HepG2 (cell line): ENCODE measurements around the gene RRBP1. TPM values are rescaled to one million over a fixed set of nuclear protein-coding genes. Genes with fewer than 3 reads are reported as not detected.

ENCODE experiments used
- ERF ChIP-seq: IDR thresholded peaks from 2 replicates; pipeline ENCODE4 v1.6.1; 2018; ENCODE audit warnings: missing biosample characterization, missing genetic modification reagents
- HOXA9 ChIP-seq: sonication (generic); formaldehyde crosslinking; IDR thresholded peaks from 2 replicates; pipeline ENCODE4 v1.8.1; 2022; ENCODE audit warnings: missing genetic modification reagents, mild to moderate bottlenecking, moderate library complexity, borderline replicate concordance
- LCORL ChIP-seq, 2 experiments: fragments of 450-650 bp in 1 of 2; sonication (generic) in 1 of 2; formaldehyde crosslinking in 1 of 2; IDR thresholded peaks; 2 replicates each; pipeline versions ENCODE4 v1.5.0 to v1.6.1; 2017 to 2020; ENCODE audit warnings: antibody characterized with exemption in 1 of 2, missing genetic modification reagents in 1 of 2
- MXD4 ChIP-seq: IDR thresholded peaks from 2 replicates; pipeline ENCODE4 v1.6.1; 2016; ENCODE audit warnings: mild to moderate bottlenecking, missing biosample characterization, missing genetic modification reagents
- NCOA1 ChIP-seq: sonication (generic); formaldehyde crosslinking; IDR thresholded peaks from 2 replicates; pipeline ENCODE4 v1.9.0; 2021; ENCODE audit warnings: missing genetic modification reagents
- NFE2 ChIP-seq: sonication (generic); formaldehyde crosslinking; IDR thresholded peaks from 2 replicates; pipeline ENCODE4 v1.4.0; 2020; ENCODE audit warnings: missing genetic modification reagents
- SNAPC2 ChIP-seq: sonication (generic); formaldehyde crosslinking; IDR thresholded peaks from 2 replicates; pipeline ENCODE4 v1.8.1; 2022; ENCODE audit warnings: mild to moderate bottlenecking, missing genetic modification reagents
- ZFP36L2 ChIP-seq: sonication (generic); formaldehyde crosslinking; IDR thresholded peaks from 2 replicates; pipeline ENCODE4 v1.4.0; 2020; ENCODE audit warnings: missing genetic modification reagents
- ZKSCAN8 ChIP-seq: IDR thresholded peaks from 2 replicates; pipeline ENCODE4 v1.6.1; 2016; ENCODE audit warnings: borderline replicate concordance, missing genetic modification reagents, missing compliant biosample characterization
- ZMYM4 ChIP-seq: sonication (generic); formaldehyde crosslinking; IDR thresholded peaks from 2 replicates; pipeline ENCODE4 v1.8.1; 2023; ENCODE audit warnings: mild to moderate bottlenecking, missing genetic modification reagents
- ZNF18 ChIP-seq: sonication (generic); formaldehyde crosslinking; IDR thresholded peaks from 2 replicates; pipeline ENCODE4 v1.8.0; 2022; ENCODE audit warnings: mild to moderate bottlenecking, missing genetic modification reagents; ENCODE audit not compliant: insufficient replicate concordance
- ZNF547 ChIP-seq: sonication (generic); formaldehyde crosslinking; IDR thresholded peaks from 2 replicates; pipeline ENCODE4 v1.5.1; 2020; ENCODE audit warnings: mild to moderate bottlenecking, missing genetic modification reagents
- ZNF616 ChIP-seq: sonication (generic); formaldehyde crosslinking; IDR thresholded peaks from 2 replicates; pipeline ENCODE4 v1.5.0; 2020; ENCODE audit warnings: low read depth, mild to moderate bottlenecking, missing genetic modification reagents
- ZNF672 ChIP-seq: sonication (generic); formaldehyde crosslinking; IDR thresholded peaks from 2 replicates; pipeline ENCODE4 v1.8.1; 2022; ENCODE audit warnings: missing genetic modification reagents
- polyA plus RNA-seq, 8 experiments: library from polyadenylated mRNA; depleted of rRNA in 3 of 8; stranded (reverse) in 7 of 8; unstranded in 1 of 8; fragments of >200 nt; fragmentation: Illumina TruSeq in 4 of 8; extraction: Trizol in 4 of 8; gene quantifications; 2 replicates each; pipeline versions ENCODE4 v1.2.1 to v1.2.3, GENCODE V29; 2011 to 2016; ENCODE audit warnings: low read depth in 4 of 8, missing spikeins in 1 of 8, mixed read lengths in 1 of 8; ENCODE audit not compliant: insufficient read depth in 1 of 8
- total RNA-seq, 5 experiments: library from RNA; depleted of rRNA; stranded (reverse); fragments of >200 nt; fragmentation: Illumina TruSeq; extraction: Trizol; gene quantifications; 2 replicates each; pipeline ENCODE4 v1.2.3, GENCODE V29; 2016; ENCODE audit warnings: low read depth in 1 of 5
- TF ChIP-seq, protein P1 (sequence below): sonication (generic); formaldehyde crosslinking; conservative IDR thresholded peaks from 2 replicates; pipeline ENCODE4 v1.8.0; 2022; ENCODE audit warnings: low read depth, missing genetic modification reagents
- TF ChIP-seq, protein P2 (sequence below): sonication (generic); formaldehyde crosslinking; IDR thresholded peaks from 2 replicates; pipeline ENCODE4 v1.4.0; 2020; ENCODE audit warnings: mild to moderate bottlenecking, low read depth, missing genetic modification reagents
- TF ChIP-seq, protein P3 (sequence below): IDR thresholded peaks from 2 replicates; pipeline ENCODE4 v1.6.1; 2012; ENCODE audit warnings: low read length, improper control_type of control experiment
- TF ChIP-seq, protein P4 (sequence below): sonication (generic); formaldehyde crosslinking; IDR thresholded peaks from 2 replicates; pipeline ENCODE4 v1.8.1; 2023; ENCODE audit warnings: mild to moderate bottlenecking, missing genetic modification reagents

Gene RRBP1
- total and polyA plus RNA-seq, 2 of the 13 experiments (the other 11 are each of a cell fraction or from before 2014, with no cell fraction given): 150 to 222 TPM

DNA sequence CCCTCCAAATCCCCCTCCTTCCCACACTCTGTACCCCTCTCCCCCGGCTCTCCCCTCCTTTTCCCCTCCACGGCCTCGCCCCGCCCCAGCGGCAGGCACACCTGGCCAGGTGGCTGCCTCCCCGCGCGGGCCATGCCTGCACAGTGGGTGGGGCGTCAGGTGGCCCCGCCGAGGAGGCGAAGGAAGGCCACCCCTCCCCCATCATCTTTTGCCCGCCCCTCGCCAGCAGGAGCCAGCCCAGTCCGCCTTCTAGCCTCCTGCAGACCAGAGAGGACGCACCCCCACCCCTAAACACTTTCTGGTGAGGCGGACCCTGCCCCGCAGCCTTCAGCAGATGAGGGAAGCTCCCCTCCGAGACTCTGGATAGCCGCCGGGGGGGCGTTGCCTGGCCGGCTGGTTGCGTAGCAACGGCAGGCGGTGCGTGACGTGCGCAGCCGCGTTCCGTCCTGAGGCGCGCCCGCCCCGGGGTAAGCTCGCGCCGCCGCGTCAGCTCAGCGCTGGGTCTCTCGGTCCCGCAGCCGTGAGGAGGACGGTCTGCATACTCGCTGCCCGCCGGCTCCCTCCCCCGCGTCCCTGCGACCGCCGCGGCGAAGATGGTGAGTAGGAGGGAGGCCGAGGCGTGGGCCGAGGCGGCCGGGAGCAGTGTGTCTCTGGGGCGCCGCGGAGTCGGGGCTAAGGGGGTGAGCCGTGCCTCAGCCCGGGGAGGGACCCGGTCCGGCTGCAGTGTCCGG lies 112.3 kb downstream of the RRBP1 start, which contains the start of gene DSTN (continued):
- TF ChIP-seq ZNF18 (CRISPR knock-in tag) (no peak), NCOA1 (CRISPR knock-in tag) (no peak), ZNF547 (CRISPR knock-in tag) (peak; percentile 80; the same call in 1 of the 2 replicates), ERF (CRISPR knock-in tag) (peak; percentile 65; the same call in 1 of the 2 replicates), ZMYM4 (CRISPR knock-in tag) (0 out of 2 replicates have a peak, but pooled peaks have one; percentile 41), ZNF616 (peak; percentile 93), NFE2 (CRISPR knock-in tag) (no peak), SNAPC2 (CRISPR knock-in tag) (0 out of 2 replicates have a peak, but pooled peaks have one; percentile 18), HOXA9 (no peak), ZFP36L2 (CRISPR knock-in tag) (no peak), ZKSCAN8 (CRISPR knock-in tag) (peak; percentile 41; the same call in 1 of the 2 replicates), ZNF672 (CRISPR knock-in tag) (0 out of 2 replicates have a peak, but pooled peaks have one; percentile 35), MXD4 (0 out of 2 replicates have a peak, but pooled peaks have one; percentile 66), LCORL (IDR thresholded peaks at IDR 0.05) (no peak), LCORL (CRISPR knock-in tag; IDR thresholded peaks at IDR 0.05) (no peak; the same call in 1 of the 2 replicates)
- TF ChIP-seq, protein P1, sequence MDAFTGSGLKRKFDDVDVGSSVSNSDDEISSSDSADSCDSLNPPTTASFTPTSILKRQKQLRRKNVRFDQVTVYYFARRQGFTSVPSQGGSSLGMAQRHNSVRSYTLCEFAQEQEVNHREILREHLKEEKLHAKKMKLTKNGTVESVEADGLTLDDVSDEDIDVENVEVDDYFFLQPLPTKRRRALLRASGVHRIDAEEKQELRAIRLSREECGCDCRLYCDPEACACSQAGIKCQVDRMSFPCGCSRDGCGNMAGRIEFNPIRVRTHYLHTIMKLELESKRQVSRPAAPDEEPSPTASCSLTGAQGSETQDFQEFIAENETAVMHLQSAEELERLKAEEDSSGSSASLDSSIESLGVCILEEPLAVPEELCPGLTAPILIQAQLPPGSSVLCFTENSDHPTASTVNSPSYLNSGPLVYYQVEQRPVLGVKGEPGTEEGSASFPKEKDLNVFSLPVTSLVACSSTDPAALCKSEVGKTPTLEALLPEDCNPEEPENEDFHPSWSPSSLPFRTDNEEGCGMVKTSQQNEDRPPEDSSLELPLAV (CRISPR knock-in tag): no peak
- TF ChIP-seq, protein P2, sequence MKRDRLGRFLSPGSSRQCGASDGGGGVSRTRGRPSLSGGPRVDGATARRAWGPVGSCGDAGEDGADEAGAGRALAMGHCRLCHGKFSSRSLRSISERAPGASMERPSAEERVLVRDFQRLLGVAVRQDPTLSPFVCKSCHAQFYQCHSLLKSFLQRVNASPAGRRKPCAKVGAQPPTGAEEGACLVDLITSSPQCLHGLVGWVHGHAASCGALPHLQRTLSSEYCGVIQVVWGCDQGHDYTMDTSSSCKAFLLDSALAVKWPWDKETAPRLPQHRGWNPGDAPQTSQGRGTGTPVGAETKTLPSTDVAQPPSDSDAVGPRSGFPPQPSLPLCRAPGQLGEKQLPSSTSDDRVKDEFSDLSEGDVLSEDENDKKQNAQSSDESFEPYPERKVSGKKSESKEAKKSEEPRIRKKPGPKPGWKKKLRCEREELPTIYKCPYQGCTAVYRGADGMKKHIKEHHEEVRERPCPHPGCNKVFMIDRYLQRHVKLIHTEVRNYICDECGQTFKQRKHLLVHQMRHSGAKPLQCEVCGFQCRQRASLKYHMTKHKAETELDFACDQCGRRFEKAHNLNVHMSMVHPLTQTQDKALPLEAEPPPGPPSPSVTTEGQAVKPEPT (CRISPR knock-in tag): no peak
- TF ChIP-seq, protein P3, sequence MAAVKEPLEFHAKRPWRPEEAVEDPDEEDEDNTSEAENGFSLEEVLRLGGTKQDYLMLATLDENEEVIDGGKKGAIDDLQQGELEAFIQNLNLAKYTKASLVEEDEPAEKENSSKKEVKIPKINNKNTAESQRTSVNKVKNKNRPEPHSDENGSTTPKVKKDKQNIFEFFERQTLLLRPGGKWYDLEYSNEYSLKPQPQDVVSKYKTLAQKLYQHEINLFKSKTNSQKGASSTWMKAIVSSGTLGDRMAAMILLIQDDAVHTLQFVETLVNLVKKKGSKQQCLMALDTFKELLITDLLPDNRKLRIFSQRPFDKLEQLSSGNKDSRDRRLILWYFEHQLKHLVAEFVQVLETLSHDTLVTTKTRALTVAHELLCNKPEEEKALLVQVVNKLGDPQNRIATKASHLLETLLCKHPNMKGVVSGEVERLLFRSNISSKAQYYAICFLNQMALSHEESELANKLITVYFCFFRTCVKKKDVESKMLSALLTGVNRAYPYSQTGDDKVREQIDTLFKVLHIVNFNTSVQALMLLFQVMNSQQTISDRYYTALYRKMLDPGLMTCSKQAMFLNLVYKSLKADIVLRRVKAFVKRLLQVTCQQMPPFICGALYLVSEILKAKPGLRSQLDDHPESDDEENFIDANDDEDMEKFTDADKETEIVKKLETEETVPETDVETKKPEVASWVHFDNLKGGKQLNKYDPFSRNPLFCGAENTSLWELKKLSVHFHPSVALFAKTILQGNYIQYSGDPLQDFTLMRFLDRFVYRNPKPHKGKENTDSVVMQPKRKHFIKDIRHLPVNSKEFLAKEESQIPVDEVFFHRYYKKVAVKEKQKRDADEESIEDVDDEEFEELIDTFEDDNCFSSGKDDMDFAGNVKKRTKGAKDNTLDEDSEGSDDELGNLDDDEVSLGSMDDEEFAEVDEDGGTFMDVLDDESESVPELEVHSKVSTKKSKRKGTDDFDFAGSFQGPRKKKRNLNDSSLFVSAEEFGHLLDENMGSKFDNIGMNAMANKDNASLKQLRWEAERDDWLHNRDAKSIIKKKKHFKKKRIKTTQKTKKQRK: no peak
- TF ChIP-seq, protein P4, sequence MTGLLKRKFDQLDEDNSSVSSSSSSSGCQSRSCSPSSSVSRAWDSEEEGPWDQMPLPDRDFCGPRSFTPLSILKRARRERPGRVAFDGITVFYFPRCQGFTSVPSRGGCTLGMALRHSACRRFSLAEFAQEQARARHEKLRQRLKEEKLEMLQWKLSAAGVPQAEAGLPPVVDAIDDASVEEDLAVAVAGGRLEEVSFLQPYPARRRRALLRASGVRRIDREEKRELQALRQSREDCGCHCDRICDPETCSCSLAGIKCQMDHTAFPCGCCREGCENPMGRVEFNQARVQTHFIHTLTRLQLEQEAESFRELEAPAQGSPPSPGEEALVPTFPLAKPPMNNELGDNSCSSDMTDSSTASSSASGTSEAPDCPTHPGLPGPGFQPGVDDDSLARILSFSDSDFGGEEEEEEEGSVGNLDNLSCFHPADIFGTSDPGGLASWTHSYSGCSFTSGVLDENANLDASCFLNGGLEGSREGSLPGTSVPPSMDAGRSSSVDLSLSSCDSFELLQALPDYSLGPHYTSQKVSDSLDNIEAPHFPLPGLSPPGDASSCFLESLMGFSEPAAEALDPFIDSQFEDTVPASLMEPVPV (CRISPR knock-in tag): peak; percentile 93
